Ascending aorta (tissue), 2 donors: ENCODE results near the gene DIPK2A. TPM values are rescaled to one million over a fixed set of nuclear protein-coding genes. Genes with fewer than 3 reads are reported as not detected.

ENCODE experiments used
- DNase-seq, 2 donors: peaks; one replicate each; pipeline ENCODE4 v3.0.0-alpha.2; 2019; ENCODE audit warnings: low spot score in 2 of 2
- H3K27ac ChIP-seq, 2 donors: fragments of 200-600 bp; sonication (generic); one replicate each; pipeline ENCODE4 v1.5.1; 2016 to 2017; ENCODE audit warnings: mild to moderate bottlenecking in 1 of 2
- H3K27me3 ChIP-seq: fragments of 200-600 bp; sonication (generic); one replicate; pipeline ENCODE4 v1.5.1; 2017
- H3K36me3 ChIP-seq, 2 donors: fragments of 200-600 bp; sonication (generic); one replicate each; pipeline ENCODE4 v1.5.1; 2016
- H3K4me1 ChIP-seq, 2 donors: fragments of 200-600 bp; sonication (generic); one replicate each; pipeline ENCODE4 v1.5.1; 2016 to 2017; ENCODE audit warnings: mild to moderate bottlenecking in 1 of 2
- H3K4me3 ChIP-seq, 2 donors: fragments of 200-600 bp; sonication (generic); one replicate each; pipeline ENCODE4 v1.5.1; 2016 to 2017; ENCODE audit warnings: mild to moderate bottlenecking in 1 of 2
- H3K9me3 ChIP-seq, 2 donors: fragments of 200-600 bp; sonication (generic); one replicate each; pipeline ENCODE4 v1.5.1; 2016
- intact Hi-C: fragments of 100-400 bp; cut with DNase I; formaldehyde crosslinking; loops from one replicate; pipeline ENCODE4 v1.15.1; 2023
- total RNA-seq: library from RNA; depleted of rRNA; stranded (reverse); fragments of >200 nt; gene quantifications from one replicate; pipeline ENCODE4 v1.1.0, GENCODE V29; 2016
- TF ChIP-seq, protein P1 (sequence below), 3 experiments: fragments of 200-600 bp in 2 of 3; fragments of 450-650 bp in 1 of 3; sonication (generic) in 2 of 3; IDR thresholded peaks; one replicate each; pipeline ENCODE4 v1.5.1; 2016 to 2019; ENCODE audit warnings: antibody characterized with exemption in 3 of 3, mild to moderate bottlenecking in 1 of 3, moderate library complexity in 1 of 3

DIPK2A gene
- total RNA-seq, 1 donor from 2014 or later, result 318 TPM

GRCh38 chr3:143974271-143975238, 2.9 kb downstream of the DIPK2A start:
- intact Hi-C loops, result loop anchor here (5.0 to 10.0 kb wide), 4 partner anchors 133 to 1762 kb away; partner anchors contain the start of gene XRN1
- Histone ChIP-seq H3K4me3 (peak overlapping the region; percentile 79 to 94), H3K4me1 (peaks cover 0 to 6% of the 10 kb centered on the region in 2 donors), H3K27ac (peak overlapping the region; percentile 97 to 98), H3K27me3 (no peaks in the 10 kb centered on the region), H3K36me3 (no peaks in the 10 kb centered on the region), H3K9me3 (no peaks in the 10 kb centered on the region)
- TF ChIP-seq, protein P1, sequence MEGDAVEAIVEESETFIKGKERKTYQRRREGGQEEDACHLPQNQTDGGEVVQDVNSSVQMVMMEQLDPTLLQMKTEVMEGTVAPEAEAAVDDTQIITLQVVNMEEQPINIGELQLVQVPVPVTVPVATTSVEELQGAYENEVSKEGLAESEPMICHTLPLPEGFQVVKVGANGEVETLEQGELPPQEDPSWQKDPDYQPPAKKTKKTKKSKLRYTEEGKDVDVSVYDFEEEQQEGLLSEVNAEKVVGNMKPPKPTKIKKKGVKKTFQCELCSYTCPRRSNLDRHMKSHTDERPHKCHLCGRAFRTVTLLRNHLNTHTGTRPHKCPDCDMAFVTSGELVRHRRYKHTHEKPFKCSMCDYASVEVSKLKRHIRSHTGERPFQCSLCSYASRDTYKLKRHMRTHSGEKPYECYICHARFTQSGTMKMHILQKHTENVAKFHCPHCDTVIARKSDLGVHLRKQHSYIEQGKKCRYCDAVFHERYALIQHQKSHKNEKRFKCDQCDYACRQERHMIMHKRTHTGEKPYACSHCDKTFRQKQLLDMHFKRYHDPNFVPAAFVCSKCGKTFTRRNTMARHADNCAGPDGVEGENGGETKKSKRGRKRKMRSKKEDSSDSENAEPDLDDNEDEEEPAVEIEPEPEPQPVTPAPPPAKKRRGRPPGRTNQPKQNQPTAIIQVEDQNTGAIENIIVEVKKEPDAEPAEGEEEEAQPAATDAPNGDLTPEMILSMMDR (IDR thresholded peaks at IDR 0.05), result no peak
- DNase-seq, result no peak

DNA sequence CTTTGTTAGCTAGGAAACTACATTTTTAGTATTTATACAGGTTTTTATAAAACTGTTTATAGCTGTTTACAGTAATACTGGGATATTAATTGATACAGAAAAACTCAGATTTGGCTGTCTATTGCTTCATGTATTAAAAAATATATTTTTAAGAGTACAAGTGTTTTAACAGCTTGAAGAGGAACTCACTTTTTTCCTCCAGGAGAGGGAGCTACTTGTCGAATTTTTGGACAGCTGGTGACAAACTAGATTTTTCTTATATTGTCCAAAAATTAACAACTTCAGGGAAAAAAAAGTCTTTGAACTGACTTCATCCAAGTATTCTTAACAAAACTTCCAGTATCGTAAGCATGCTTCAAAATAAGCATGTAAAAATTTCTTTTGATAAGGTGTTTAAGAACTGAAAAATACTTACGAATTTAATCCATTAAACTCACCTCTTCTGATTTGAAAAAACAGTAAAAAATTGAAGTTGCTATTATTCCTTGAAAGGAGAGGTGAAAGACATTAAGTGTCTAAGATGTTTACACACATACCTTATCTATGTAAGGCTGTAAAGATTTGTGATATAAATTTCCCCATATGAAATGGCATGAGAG, 4.0 kb downstream of the DIPK2A start:
- intact Hi-C loops, result loop anchor here (10.0 kb wide), 1 partner anchor 1531 kb away; the partner anchor contains the start of gene XRN1
- H3K27me3 ChIP-seq, result no peaks in the 10 kb centered on the region
- no peaks in the 10 kb centered on the region for H3K36me3 ChIP-seq
- DNase-seq, result no peak
- H3K27ac ChIP-seq, result peak overlapping the region; percentile 97 to 98
- TF ChIP-seq, protein P1 (IDR thresholded peaks at IDR 0.05), result peak; percentile 26 to 69 (median 58)
- H3K4me1 ChIP-seq, result peaks cover 0 to 9% of the 10 kb centered on the region in 2 donors
- H3K9me3 ChIP-seq, result no peaks in the 10 kb centered on the region
- peak overlapping the region; percentile 79 to 94 for H3K4me3 ChIP-seq

- Histone ChIP-seq H3K4me3 (peak overlapping the region; percentile 79 to 94), H3K9me3 (no peaks in the 10 kb centered on the region), H3K4me1 (peaks cover 0 to 9% of the 10 kb centered on the region in 2 donors), H3K27ac (peak overlapping the region; percentile 66 to 71), H3K36me3 (no peaks in the 10 kb centered on the region), H3K27me3 (no peaks in the 10 kb centered on the region)
- DNase-seq, result no peak
- TF ChIP-seq, protein P1 (IDR thresholded peaks at IDR 0.05), result no peak
- intact Hi-C loops, result loop anchor here (10.0 kb wide), 1 partner anchor 1533 kb away; the partner anchor contains the start of gene XRN1
These were observed 6.0 kb downstream of the DIPK2A start for GRCh38 chr3:143977341-143978262.

GRCh38 chr3:143978263-143978631, 6.6 kb downstream of the DIPK2A start:
- DNase-seq, result no peak
- H3K27me3 ChIP-seq, result no peaks in the 10 kb centered on the region
- TF ChIP-seq, protein P1 (IDR thresholded peaks at IDR 0.05), result no peak
- H3K4me1 ChIP-seq, result peaks cover 0 to 9% of the 10 kb centered on the region in 2 donors
- H3K27ac ChIP-seq, result peak overlapping the region; percentile 66 to 71
- peak overlapping the region in 1 of 2 donors; percentile 79 for H3K4me3 ChIP-seq
- no peaks in the 10 kb centered on the region for H3K9me3 ChIP-seq
- H3K36me3 ChIP-seq, result no peaks in the 10 kb centered on the region
- intact Hi-C loops, result loop anchor here (10.0 kb wide), 1 partner anchor 1533 kb away; the partner anchor contains the start of gene XRN1

- H3K27ac ChIP-seq, result peak overlapping the region; percentile 66 to 71
- no peaks in the 10 kb centered on the region for H3K9me3 ChIP-seq
- intact Hi-C loops, result loop anchor here (10.0 kb wide), 1 partner anchor 1534 kb away; the partner anchor contains the start of gene XRN1
- no peak for DNase-seq
- no peaks in the 10 kb centered on the region for H3K27me3 ChIP-seq
- no peak overlapping the region for H3K4me3 ChIP-seq
- TF ChIP-seq, protein P1 (IDR thresholded peaks at IDR 0.05), result no peak
- H3K36me3 ChIP-seq, result no peaks in the 10 kb centered on the region
- H3K4me1 ChIP-seq, result peaks cover 0 to 9% of the 10 kb centered on the region in 2 donors
These were observed 7.4 kb downstream of the DIPK2A start for GRCh38 chr3:143979041-143979440.
